ENCODE results near the gene UTP14A. TPM values are rescaled to one million over a fixed set of nuclear protein-coding genes. Genes with fewer than 3 reads are reported as not detected.

UTP14A gene
- total RNA-seq, 1 donor from 2014 or later: 33.0 TPM

- DNase-seq (no peak), ATAC-seq (ENCODE audit: low read depth) (no peak)
- no peak for TF ChIP-seq CTCF (IDR thresholded peaks at IDR 0.05)
- CTCF ChIA-PET: no interaction called here
- Mint-ChIP-seq H3K27me3 (no peaks in the 10 kb centered on the region), H3K27ac (no peak overlapping the region), H3K4me3 (no peak overlapping the region), H3K4me1 (no peaks in the 10 kb centered on the region), H3K9me3 (no peaks in the 10 kb centered on the region), H3K36me3 (ENCODE audit: low read depth) (no peaks in the 10 kb centered on the region)
- POLR2A ChIA-PET: interaction anchor here (0.7 kb wide), 1 partner anchor 209 kb away, joined by 3 read pairs; no protein-coding TSS in a partner anchor
- intact Hi-C loops (cut with micrococcal nuclease): no loop called here
Observed at GRCh38 chrX:129968968-129969367, 63.0 kb downstream of the UTP14A start.

- no peak overlapping the region for H3K27ac Mint-ChIP-seq
- TF ChIP-seq CTCF (IDR thresholded peaks at IDR 0.05): no peak
- no peak overlapping the region for H3K4me3 Mint-ChIP-seq
- ChIA-PET CTCF (no interaction called here), POLR2A (no interaction called here)
- no peaks in the 10 kb centered on the region for H3K36me3 Mint-ChIP-seq (ENCODE audit: low read depth)
- DNase-seq: no peak
- peaks cover 2% of the 10 kb centered on the region for H3K4me1 Mint-ChIP-seq
- no peaks in the 10 kb centered on the region for H3K27me3 Mint-ChIP-seq
- H3K9me3 Mint-ChIP-seq: no peaks in the 10 kb centered on the region
- intact Hi-C loops (cut with micrococcal nuclease): no loop called here
- ATAC-seq (ENCODE audit: low read depth): no peak
Observed at GRCh38 chrX:129976441-129976840, 70.5 kb downstream of the UTP14A start.

Other genes starting within 250 kb of the UTP14A start
- 0.07 TPM in 2 replicates for gene XPNPEP2, start 167.2 kb upstream of the UTP14A start, total RNA-seq
- 209 TPM in 2 replicates for gene SASH3, start 126.2 kb upstream of the UTP14A start, total RNA-seq
- 3.9 and 4.2 TPM in 2 replicates for gene ZDHHC9, start 62.3 kb upstream of the UTP14A start, total RNA-seq
- gene BCORL1, start 76.5 kb downstream of the UTP14A start, total RNA-seq: 8.0 and 8.2 TPM in 2 replicates
- gene ELF4, start 204.3 kb downstream of the UTP14A start, total RNA-seq: 32.4 and 33.0 TPM in 2 replicates

Measured in activated B cell treated with CpG ODN at 0.5 μM for 24 hours (primary cell).